DND-41 (cell line): Measurements from ENCODE around the gene TCHHL1.

Experiments used
- ATAC-seq: fragments of 200-7000 bp; cut with Tn5 transposase; 3 replicates; pipeline ENCODE4 v1.9.1; 2021; ENCODE audit warnings: low read depth; ENCODE audit not compliant: insufficient read depth
- DNase-seq: peaks from one replicate; pipeline ENCODE4 v3.0.0-alpha.2; 2020
- H2AFZ ChIP-seq: 2 replicates; pipeline ENCODE4 v1.6.0; 2012; ENCODE audit warnings: low read depth, low read length
- H3K27ac ChIP-seq: 2 replicates; pipeline ENCODE4 v1.5.1; 2012; ENCODE audit warnings: low read length, inconsistent platforms
- H3K27me3 ChIP-seq: fragments of 200-600 bp; sonication (generic); 2 replicates; pipeline ENCODE4 v1.6.0; 2012; ENCODE audit warnings: low read length, mild to moderate bottlenecking, inconsistent platforms; ENCODE audit not compliant: insufficient read depth, poor library complexity
- H3K36me3 ChIP-seq: 2 replicates; pipeline ENCODE4 v1.5.1; 2012; ENCODE audit warnings: low read length, inconsistent platforms; ENCODE audit not compliant: insufficient read depth
- H3K4me1 ChIP-seq: 2 replicates; pipeline ENCODE4 v1.5.1; 2012; ENCODE audit warnings: mild to moderate bottlenecking, low read length; ENCODE audit not compliant: insufficient read depth
- H3K4me2 ChIP-seq: 2 replicates; pipeline ENCODE4 v1.6.0; 2012; ENCODE audit warnings: mild to moderate bottlenecking, moderate library complexity, low read length, inconsistent platforms; ENCODE audit not compliant: insufficient read depth
- H3K4me3 ChIP-seq, 2 experiments: fragments of 200-600 bp in 1 of 2; shearing (Covaris generic) in 1 of 2; 2 replicates each; pipeline ENCODE4 v1.5.1; 2012 to 2016; ENCODE audit warnings: inconsistent platforms in 2 of 2, low read length in 2 of 2, mild to moderate bottlenecking in 2 of 2, low read depth in 1 of 2, moderate library complexity in 1 of 2
- H3K79me2 ChIP-seq: 2 replicates; pipeline ENCODE4 v1.6.0; 2012; ENCODE audit warnings: low read length, inconsistent platforms; ENCODE audit not compliant: insufficient read depth
- H3K9ac ChIP-seq: 2 replicates; pipeline ENCODE4 v1.6.0; 2012; ENCODE audit warnings: low read depth, mild to moderate bottlenecking, inconsistent platforms, low read length, moderate library complexity
- H3K9me3 ChIP-seq: 2 replicates; pipeline ENCODE4 v1.5.1; 2012; ENCODE audit warnings: low read length, moderate library complexity, mild to moderate bottlenecking, inconsistent platforms; ENCODE audit not compliant: insufficient read depth, severe bottlenecking
- H4K20me1 ChIP-seq: 2 replicates; pipeline ENCODE4 v1.6.0; 2012; ENCODE audit warnings: low read length; ENCODE audit not compliant: insufficient read depth
- EZH2 ChIP-seq: IDR thresholded peaks from 3 replicates; pipeline ENCODE4 v1.6.1; 2012; ENCODE audit warnings: borderline replicate concordance, low read depth, mild to moderate bottlenecking, moderate library complexity, low read length, inconsistent platforms; ENCODE audit not compliant: severe bottlenecking
- TF ChIP-seq, protein P1 (sequence below): IDR thresholded peaks from 2 replicates; pipeline ENCODE4 v1.5.1; 2012; ENCODE audit warnings: borderline replicate concordance, low read length, moderate library complexity, mild to moderate bottlenecking; ENCODE audit not compliant: poor library complexity, severe bottlenecking; ENCODE audit errors: extremely low read depth

TCHHL1 gene

DNA sequence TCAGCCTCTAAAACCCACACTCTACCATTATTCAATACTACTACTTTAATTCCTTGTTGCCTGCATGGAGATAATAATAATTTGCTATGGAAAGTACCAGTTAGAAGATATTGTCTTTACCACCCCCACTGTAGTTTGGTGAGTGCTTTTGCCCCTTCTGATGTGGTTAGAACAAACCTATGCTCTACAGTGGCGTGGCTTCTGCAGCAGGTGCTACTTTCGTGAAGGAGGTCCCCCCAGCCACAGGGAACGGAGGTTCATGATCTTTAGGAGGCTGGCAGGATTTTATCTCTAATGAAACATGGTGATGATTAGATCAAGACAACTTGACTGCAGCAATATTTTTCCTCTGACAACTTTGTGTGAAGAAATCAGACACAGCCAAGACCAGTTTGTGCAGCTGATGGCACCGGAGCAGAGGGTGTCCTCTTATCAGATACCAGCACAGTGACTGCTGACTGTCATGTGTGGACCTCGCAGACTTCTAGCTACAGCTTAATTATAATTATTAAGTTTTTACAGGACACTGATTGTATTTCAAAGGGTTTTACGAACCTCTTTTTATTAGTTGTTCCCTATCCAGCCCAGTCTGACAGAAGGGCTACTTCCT, 37.1 kb upstream of the TCHHL1 start:
- H3K36me3 ChIP-seq = no peaks in the 10 kb centered on the region
- H3K4me1 ChIP-seq = no peaks in the 10 kb centered on the region
- no peak overlapping the region for H3K27ac ChIP-seq
- peak; percentile 78 for ATAC-seq
- H2AFZ ChIP-seq = no peak overlapping the region
- H4K20me1 ChIP-seq = no peaks in the 10 kb centered on the region
- no peaks in the 10 kb centered on the region for H3K79me2 ChIP-seq
- H3K9ac ChIP-seq = no peak overlapping the region
- no peak overlapping the region for H3K4me3 ChIP-seq
- no peaks in the 10 kb centered on the region for H3K9me3 ChIP-seq
- TF ChIP-seq, protein P1, sequence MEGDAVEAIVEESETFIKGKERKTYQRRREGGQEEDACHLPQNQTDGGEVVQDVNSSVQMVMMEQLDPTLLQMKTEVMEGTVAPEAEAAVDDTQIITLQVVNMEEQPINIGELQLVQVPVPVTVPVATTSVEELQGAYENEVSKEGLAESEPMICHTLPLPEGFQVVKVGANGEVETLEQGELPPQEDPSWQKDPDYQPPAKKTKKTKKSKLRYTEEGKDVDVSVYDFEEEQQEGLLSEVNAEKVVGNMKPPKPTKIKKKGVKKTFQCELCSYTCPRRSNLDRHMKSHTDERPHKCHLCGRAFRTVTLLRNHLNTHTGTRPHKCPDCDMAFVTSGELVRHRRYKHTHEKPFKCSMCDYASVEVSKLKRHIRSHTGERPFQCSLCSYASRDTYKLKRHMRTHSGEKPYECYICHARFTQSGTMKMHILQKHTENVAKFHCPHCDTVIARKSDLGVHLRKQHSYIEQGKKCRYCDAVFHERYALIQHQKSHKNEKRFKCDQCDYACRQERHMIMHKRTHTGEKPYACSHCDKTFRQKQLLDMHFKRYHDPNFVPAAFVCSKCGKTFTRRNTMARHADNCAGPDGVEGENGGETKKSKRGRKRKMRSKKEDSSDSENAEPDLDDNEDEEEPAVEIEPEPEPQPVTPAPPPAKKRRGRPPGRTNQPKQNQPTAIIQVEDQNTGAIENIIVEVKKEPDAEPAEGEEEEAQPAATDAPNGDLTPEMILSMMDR = no peak
- no peak for TF ChIP-seq EZH2
- peak; percentile 35 for DNase-seq
- no peak overlapping the region for H3K4me2 ChIP-seq
- peaks cover 29% of the 10 kb centered on the region for H3K27me3 ChIP-seq

DNA sequence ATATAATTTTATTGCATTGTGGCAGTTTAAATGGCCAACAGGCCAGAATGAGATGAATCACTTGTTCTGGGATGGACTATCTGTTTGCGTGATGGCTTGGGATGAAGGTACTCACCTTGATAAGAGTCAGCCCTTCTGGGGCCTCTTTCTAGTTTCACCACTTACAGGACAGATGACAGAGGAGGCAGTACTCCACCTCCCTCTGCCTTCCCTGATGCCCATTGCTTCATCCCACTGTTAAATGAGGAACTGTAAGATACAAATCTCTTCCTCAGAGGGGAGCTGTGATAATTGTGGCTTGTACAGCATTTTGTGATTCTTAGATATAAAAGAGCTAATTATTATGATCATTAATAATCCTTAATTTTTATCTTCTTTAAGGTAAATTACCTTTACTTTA, 30.1 kb upstream of the TCHHL1 start:
- DNase-seq = no peak
- Histone ChIP-seq H3K4me3 (no peak overlapping the region), H3K27ac (no peak overlapping the region), H4K20me1 (no peaks in the 10 kb centered on the region), H3K4me2 (no peak overlapping the region), H3K9me3 (no peaks in the 10 kb centered on the region), H3K4me1 (no peaks in the 10 kb centered on the region), H3K79me2 (no peaks in the 10 kb centered on the region), H3K36me3 (no peaks in the 10 kb centered on the region), H3K9ac (no peak overlapping the region), H2AFZ (no peak overlapping the region), H3K27me3 (peaks cover 20% of the 10 kb centered on the region)
- TF ChIP-seq EZH2 = no peak
- TF ChIP-seq, protein P1 = no peak
- ATAC-seq = no peak

DNA sequence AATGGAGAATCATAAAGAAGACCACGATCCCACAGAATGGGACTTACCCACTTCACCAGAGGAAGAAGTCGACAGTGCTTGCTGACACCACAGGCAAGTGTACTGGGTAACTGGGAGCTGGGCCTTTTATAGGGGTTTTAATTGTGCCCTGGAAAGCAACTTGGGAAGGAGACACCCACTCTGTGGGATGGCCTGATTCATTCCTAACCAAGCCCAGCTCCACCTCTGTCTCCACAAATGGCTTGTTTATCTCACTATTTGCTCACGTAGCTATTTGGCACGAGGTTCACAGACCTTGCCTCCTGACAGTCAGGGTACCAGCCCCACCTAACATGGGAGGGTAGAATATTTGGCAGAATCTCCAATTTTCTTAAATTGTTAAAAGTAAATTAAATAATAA, 26.5 kb upstream of the TCHHL1 start, which contains the start of gene TCHH:
Gene TCHH (minus strand): TSS at position 101 of the 400 bp plus-strand sequence. CDS start 1,364 bp downstream, outside the sequence.
- no peak within 1 kb of the TSS for H3K27ac ChIP-seq
- peaks cover 9% of the 10 kb centered on the region for H3K27me3 ChIP-seq
- DNase-seq = no peak
- no peak for TF ChIP-seq EZH2
- TF ChIP-seq, protein P1 = no peak
- no peaks in the 10 kb centered on the region for H4K20me1 ChIP-seq
- no peak within 1 kb of the TSS for H3K4me3 ChIP-seq
- H2AFZ ChIP-seq = no peak within 1 kb of the TSS
- peaks cover 13% of the 10 kb centered on the region for H3K9me3 ChIP-seq
- ATAC-seq = no peak
- no peaks in the 10 kb centered on the region for H3K4me1 ChIP-seq
- H3K79me2 ChIP-seq = no peaks in the 10 kb centered on the region
- no peak within 1 kb of the TSS for H3K9ac ChIP-seq
- H3K4me2 ChIP-seq = no peak within 1 kb of the TSS
- H3K36me3 ChIP-seq = no peaks in the 10 kb centered on the region
